Fibroblast of skin of right quadriceps (primary cell): ENCODE measurements around the gene STARD10.

Source experiments
- DNase-seq: peaks from one replicate; pipeline ENCODE4 v3.0.0-alpha.2; 2013

The STARD10 gene

DNA sequence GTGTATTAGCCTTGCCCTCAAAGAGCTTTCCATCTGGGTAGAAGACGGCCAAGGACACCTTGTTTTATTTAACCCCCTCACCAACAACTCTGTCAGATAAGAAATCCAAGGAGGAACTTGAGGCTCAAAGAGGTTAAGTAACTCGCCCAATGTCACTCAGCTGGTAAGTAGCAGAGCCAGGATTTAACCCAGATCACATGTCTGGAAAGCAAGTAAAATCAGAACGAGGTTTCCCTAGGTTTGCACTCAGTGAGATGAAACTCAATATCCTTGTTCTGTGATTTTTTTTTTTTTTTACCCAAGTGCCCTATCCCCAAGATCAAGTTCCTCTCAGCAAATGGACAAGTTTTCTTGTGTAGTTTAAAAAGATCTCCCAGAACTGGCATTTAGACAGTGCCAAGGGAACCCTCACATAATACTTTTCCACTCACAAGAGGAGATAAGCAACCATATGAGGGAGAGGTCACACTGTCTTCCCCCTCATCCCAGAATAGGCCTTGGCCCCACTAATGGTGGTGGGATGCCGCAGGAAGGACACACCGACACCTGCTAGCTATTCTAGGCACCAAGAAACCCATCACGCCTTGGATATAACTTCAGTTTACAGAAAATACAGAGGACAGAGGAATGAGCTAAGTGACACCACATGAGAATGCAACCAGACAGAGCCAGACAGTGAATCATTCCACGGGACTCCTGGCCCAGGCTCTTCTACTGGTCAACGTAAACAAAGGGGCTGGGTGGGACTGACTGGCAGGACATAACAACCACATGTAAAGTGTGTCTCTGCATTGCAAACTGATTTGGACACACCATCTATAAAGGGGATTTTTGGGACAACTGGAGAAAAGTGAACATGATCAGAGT lies 33.1 kb downstream of the STARD10 start:
- DNase-seq: peak; percentile 61

DNA sequence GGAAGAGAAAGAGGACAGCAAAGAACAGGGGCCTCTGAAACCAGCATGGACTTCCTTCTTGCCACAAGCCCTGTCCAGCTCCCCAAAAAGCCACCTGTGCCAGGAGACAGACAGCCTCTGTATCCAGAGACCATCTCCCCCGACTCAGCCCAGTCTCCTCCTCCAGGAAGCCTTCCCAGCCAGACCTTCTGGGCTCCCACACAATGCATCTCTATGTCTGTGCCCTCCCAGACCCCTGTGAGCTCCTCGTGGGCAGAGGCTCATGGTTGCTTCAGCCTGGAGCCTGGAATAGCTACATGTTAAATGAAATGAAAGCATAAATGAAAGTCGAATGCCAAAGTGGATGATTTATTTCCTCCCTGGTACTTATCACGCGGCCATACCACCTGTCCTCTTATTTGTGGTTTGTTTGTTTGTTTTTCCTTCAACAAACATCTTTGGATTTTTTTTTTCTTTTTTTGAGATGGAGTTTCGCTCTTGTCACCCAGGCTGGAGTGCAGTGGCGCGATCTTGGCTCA lies 34.3 kb downstream of the STARD10 start:
- DNase-seq: no peak

DNA sequence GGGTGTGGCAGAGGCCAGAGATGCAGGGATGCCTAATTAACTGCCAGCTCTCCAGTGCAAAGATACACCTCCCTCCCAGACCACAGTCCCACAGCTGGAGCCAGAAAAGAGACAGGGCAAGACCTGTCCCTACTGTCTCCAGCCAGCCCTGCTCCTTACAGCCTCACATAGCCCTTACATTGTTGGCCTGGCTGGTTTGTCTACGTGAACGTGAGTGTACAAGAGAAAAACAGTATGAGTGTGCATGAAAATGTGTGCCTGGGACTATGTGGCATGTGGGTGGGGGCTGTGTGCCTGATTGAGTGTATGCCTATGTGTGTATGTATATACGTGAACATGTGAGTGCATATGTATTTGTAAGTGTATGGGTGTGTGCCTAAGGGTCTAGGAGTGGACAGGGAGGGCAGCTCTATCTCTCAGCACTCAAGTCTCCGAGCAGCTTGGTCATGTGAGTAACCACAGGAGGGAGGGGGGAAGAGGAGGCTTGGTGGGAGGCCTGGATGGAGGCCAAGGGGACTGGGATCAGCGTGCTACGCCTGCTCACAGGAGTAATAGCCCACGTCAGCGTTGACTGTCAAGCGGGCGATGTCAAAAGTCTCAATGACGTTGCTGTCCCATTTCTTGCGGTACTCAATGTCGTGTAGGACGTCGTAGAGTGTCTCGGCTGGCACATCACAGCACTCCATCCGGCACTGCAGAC lies 35.0 kb downstream of the STARD10 start:
- peak; percentile 92 for DNase-seq

DNA sequence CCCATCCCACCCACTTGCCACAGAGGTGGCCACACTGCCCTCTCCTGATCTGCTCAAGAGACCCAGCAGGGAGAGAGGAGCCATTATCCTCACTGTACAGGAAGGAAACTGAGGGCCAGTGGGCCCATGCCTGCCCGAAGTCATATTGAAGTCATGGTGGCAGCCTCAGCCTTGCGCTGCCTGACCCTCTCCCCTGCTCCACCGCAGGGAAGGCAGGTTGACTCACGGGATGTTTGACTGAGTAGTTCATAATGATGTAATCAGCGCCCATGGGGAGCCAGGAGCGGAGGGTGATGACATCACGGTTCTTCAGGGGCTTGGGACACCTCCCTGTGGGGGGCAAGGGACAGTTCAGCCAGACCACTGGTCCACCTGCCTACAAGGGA lies 35.5 kb downstream of the STARD10 start:
- peak; percentile 69 for DNase-seq

DNA sequence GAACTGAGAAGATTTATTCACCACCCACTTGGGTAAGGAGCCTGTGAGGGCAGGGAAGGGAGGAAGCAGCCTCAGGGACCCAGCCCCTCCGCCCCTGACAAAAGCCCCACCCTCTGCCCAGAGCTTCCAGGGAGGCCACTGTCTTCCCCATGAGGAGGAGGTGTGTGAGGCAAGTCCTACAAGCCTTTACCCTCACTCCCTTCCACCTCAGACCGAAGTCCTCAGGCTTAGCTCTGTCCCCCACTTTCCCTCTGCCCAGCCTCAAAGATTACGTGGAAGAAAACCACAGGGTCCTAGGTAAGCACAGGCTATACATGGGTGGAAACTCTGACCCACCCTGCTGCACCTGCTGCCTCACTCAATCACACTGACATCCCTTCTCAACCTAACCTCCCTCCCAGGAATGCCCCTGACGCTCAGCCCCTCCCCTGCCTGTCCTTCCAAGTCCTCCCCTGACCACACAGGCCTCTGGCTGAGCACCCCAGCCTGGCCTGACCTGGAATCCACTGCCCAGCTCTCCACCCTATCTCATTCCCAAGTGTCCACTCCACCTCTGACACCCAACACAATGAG lies 38.0 kb downstream of the STARD10 start:
- DNase-seq: no peak

DNA sequence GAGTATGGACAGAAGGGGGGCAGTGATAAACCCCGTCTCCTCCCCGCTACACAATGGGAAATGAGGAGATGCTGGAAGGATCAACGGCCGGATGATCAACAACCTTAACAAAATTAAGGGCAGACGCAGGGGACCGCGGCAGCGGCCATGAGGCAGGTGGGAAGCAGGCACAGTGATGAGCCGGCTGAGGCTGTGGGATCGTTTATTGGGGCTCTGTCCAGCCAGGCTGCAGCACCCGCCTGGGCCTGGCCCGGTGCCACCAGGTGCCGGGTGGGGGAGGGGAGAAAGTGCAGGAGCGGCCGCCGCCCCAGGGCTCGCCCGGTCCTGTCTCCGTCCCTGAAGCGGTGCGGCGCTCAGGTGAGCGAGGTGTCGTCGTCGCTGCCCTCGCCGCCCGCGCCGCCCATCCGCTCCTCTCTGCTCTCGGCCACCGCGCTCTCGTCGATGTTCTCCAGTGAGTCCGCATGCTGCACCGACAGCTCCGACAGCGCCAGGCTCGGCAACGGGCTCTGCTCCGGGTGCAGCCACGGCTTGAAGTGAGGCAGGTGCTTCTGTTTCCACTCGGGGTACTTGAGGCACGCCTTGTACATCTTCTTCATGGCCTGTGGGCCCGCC lies 39.2 kb downstream of the STARD10 start:
- DNase-seq: no peak

DNA sequence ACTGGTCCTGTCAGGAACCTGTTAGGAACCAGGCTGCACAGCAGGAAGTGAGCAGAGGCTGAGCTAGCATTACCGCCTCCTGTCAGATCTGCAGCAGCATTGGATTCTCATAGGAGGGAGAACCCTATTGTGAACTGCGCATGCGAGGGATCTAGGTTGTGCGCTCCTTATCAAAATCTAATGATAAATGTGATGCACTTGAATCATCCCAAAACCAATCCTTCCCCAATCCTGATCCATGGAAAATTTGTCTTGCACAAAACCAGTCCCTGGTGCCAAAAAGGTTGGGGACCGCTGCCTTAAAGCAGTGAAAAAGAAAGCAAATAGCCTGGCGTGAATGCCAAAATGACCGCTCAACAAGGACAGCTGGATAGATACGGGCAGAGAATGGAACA lies 39.7 kb downstream of the STARD10 start:
- DNase-seq: no peak

DNA sequence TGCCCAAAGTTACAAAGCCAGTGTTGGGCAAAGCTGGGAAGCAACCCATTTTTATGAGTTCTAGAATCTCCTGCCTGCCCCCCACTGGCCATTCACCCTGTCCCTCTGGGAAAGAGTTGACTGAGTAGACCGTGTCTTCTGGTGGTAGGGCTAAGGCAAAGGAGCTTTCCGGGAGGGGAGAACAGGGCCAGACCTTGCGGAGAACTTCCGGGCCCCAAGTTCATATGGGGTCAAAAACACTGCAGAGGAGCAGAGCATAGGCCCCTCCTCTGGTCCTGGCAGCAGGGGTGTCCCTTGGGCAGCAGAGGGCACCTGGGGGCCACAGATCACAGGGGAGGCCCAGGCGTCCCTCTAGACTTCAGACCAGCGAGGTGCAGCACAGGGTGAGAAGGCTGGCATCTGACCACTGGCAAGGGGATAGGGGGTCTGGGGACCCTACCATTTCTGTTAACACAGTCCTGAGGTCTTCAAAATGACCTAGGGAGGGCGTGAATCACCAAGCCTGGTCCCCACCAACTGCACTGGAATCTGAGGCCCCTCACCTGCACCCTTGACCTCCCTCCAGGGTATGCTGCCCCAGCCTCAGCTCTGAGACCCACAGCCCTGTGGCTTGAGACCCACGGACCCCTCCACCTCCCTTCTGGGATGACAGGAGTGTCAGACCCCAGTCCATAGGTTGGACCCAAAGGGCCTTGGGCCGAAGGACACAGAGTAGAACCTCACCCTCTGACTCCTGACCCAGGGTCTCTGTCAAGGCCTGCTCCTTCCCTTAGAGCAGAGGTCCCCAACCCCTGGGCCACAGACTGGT lies 40.3 kb downstream of the STARD10 start:
- DNase-seq: no peak

DNA sequence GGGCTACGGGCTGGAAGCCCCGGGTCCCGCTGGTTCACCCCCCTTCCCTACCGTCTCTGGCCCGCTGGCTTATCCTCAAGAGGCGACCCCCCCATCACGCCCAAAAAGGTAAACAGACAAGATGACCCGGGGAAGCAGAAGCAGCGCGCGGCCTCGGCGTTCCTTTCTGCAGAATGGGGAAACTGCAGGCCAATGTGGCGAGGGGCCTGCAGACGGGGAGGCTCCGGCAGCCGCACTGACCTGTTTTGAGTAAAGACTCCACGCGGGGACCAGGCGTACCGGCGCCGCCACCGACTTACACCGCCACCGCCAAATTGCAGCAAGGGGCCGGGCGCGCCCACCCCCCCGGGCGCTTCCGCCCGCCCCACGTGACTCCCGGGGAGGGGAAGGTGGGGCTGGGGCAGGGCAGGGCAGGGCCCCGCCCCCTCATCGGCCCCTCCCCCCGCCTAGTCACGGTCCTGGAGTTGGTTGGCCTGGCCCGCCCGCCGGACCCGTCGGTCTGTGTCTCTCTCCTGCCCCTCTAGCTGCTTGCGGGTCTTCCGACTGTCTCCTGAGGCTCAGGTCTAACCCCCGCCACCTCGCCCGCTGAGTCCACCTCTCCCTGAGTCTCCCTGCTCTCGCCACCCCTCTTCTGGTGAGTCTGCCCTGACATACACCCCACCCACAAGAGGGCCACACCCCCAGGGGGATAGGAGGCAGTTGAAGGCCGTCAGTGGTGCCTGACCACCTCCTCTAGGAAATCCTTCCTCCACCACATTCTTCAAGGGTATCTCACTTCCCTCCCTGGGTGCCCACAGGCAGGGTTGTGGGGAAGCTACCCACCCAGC lies 41.5 kb downstream of the STARD10 start, which contains the start of gene ARAP1:
ARAP1 (minus strand) TSS at position 321 of the 827 bp plus-strand sequence. CDS start 25,280 bp downstream, outside the sequence.
- DNase-seq: peak; percentile 76

DNA sequence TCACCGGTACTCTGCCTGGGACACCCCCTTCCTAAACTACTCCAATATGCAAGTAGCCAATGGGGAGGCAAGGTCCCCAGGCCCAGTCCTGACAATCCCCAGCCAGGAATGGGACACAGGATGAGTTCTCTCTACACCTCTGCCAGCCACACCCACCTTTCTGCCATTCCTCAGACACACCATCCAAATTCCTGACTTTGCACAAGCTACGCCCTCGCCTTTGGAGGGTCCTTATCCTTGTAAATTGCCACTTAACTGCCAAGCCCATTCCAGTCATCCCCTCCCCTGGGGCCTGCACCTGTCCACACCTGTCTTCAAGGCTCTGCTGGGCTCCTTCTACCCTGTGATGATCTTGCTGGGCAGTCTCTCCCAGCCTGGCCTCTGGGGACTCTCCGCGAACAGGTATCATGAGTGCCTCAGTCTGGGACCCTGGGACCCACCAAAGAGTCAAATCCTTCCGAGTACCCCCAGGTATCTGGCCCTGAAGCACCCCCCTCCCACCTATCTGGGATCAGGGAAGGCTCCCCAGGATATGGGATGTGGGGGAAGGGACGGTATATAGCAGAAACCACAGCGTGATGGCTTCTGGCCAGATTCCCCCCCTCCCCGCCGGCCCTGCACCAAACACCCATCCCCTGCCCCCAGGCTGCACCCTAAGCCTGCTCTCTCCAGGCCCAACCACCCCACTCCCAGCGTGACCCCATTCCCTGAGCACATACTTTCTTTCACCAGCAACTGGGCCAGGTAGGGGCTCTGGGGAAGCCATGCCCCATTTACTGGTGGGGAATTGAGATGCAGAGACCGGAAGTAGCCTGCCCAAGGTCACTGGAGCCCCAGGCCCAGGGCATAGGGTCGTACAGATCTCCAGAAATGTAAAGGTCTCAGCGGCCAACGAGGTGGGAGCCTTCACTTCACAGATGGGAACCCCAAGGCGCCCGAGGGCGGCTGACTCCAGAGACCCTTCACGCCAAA lies 42.4 kb downstream of the STARD10 start:
- DNase-seq: no peak

DNA sequence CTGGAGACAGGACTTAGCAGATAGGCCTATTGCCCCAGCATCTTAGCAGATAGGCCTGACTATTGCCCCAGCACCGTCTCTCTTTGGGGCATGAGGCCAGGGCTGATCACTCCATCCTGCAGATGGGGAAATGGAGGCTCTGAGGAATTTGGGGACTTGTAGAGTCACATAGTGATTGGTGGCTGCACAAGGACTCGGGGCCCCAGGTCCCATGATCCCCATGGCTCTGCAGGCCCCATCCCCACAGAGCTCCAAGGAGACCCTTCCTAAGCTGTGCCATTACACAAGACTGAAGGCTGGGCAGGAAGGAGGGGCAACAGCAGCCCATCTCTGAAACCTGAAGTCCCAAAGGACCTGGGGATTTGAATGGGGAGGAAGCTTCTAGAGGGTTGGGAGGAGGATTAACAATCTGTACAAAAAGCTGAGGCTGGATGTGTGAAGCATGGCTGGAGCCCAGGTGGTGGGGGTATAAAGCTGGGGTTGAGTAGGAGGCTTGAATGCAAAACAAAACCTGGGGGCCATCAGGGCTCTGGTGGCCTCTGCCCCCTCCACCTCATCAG lies 43.2 kb downstream of the STARD10 start:
- DNase-seq: no peak

DNA sequence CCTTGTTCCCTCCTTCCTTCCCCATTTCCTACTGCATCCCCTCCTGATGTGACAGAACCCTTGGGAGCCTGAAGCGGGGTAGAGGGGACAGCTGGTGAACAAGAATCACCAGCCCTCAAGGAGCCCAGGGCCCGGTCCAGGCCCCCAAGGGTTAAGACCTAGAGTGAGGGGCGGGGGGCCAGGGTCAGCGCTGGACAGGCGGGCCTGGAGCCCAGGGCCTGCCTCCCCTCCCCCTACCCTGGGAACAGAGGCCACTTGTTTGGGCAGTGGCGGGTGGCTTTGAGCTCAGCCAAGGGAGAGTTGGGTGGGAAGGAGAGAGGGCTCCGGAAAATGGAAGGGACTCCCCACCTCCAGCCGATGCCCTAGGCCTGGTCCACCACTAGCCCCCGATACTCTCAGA lies 43.8 kb downstream of the STARD10 start:
- no peak for DNase-seq

DNA sequence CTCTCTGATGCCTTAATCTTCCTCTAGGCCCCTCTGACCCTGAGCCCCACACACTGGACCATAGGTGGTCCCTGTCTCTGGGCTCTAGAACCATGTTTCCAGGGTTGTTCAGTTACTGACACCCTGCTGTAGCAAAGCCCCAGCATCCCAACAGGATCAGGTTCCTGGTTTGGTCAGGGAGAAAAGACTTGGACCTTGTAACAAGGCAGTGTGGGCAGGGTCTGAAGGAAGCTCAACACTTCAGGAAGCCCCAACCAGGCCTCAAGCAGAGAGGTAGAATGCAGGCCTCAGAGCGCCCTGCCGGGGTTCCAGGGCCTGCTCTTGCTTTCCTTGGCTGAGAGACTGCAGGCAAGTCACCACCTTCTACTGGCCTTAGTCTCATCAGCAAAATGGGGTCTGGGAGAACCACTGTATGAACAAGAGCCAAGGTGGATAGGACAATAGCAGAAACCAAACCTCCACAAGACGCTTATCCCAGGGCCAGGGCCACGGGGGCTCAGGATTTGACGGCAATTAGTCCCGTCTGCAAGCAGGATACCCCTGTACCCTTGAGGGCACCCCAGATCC lies 46.5 kb downstream of the STARD10 start:
- no peak for DNase-seq

DNA sequence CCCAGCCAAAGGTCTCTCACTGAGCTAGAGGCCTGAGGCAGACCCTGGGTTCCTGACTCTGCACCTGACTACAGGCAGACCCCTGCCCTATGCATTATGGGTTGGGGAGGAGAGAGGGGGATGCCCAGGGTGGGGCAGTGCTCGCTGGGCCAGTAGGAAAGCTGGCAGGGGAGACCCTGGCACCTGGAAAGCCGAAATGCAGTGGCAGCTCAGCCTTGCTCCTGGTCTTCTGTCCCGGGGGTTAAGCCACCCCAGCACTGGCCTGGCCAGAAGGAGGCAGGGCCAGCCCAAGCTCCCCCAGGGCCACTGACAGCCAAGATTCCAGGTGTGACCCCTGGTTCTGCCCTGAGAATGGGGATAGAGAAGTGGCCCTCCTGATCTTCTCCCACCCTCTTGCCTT lies 47.0 kb downstream of the STARD10 start:
- DNase-seq: no peak

DNA sequence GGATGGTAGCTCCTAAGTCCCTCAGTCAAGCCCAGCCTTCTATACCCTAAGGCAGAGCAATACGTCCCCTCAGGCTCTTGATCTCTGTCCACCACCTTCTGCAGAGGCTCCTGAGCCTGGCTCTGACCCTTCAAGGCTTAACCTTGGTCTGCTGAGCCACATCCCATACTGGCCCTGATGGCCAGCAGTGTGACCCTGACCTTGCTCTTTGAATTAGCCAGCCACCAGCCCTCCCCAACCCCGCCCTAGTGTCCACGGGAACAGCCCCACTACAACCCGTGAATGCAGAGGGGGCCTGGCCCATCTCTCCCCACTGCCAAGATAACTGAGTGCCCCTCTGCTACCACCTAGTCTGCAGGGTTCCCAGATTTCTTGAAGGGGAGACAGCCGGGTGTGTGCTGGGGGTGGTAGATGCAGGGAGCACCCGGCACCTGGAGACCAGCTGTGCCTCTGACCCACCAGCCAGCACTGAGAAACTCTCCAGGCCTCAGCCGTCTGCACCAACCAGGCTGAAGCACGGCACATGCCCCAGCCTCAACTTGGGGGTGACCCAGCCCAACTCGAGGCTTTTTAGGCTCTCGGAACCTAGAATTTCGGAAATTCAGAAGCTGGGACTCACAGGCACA lies 47.8 kb downstream of the STARD10 start:
- no peak for DNase-seq

DNA sequence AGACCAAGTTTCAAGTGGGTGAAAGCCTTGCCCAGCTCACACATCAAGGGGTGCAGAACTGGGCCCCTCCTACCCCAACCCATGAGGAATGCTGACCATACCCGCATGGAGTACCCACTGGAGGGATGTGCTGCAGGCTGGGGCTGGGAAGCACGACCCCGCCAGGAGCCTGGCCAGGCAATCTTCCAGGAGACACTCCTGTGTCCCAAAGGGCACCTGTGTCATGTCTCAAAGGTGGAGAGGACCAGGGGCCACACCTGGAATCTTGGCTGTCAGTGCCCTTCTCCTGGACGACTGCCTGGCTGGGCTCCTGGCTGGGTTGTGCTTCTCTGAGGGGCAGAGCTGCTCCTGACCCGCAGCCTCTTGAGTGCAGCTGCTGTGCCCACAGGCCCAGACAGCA lies 48.3 kb downstream of the STARD10 start:
- DNase-seq: no peak

DNA sequence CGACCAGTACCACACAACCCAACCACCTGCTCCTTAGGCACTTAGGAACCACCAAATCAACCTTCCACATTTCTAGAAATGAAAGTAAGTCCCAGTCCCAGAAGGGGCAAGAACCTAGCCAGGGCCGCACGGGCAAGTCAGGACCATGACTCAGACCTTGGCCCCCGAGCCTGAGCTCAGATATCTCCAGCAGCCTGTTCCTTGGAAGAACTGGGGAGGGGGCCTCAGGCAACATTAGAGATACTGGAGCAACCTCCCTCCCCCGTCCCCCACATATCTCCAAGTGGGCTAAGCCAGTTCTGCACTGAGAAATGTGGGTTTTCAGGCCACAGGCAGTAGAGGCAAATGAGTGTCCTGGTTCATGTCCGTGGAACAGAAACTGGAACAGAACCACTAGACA lies 49.4 kb downstream of the STARD10 start:
- DNase-seq: no peak

DNA sequence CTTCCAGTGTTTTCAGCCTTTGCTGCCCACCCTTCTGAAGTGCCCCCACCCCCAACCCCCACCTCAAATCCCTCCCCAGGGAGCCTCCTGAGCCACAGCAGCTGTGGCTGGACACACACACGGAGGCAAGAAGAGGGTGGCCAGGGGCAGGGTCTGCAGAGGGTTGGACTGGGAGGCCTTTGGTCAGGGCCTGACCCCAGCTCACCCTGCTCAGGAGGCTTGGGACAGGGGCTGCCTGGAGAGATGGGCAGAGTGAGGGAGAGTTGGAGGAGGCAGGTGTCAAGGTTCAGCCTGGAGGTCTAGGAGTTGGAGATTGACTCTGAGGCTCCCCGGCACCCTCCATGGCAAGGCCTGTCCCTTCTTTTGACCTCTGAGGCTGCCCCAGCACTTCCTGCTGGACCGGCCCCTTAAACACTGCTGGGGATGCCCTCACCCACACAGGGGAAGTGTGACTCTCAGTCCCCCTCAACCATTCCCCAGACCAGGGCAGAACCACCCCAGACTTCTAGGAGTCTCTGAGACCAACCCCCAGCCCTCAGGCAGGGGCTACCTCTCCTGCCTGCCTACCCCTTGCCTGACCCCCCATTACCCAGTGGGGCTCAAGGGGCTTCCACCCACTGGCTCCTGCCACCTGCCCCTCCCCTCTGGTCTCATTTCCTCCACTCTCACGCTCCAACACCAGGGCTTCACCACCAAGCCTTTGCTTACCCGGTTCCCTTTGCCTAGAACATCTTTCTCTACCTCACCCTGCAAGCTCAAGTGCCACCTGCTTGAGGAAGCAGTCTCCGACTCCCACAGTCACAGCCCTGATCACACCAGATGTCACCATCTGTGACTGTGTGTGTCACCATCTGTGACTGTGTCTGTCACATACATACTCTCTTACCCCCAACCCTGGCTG lies 50.3 kb downstream of the STARD10 start:
- DNase-seq: no peak
